CD4-positive, alpha-beta memory T cell (primary cell): ENCODE results near the gene C2CD4C. TPM values are rescaled to one million over a fixed set of nuclear protein-coding genes. Genes with fewer than 3 reads are reported as not detected.
"Not testable (repeated sequence)": the region's sequence is repeated elsewhere in the genome, so short reads cannot be mapped to it uniquely, and the experiment has no call there.

Experiments used
- CTCF ChIA-PET: fragments of 350-600 bp; sonication (Branson Sonifier 250); formaldehyde crosslinking; loops from one replicate; lab custom pipeline; 2021; ENCODE audit warnings: inconsistent platforms; ENCODE audit not compliant: partially characterized antibody; lab: Charles Lee
- POLR2A ChIA-PET: fragments of 350-600 bp; sonication (Branson Sonifier 250); formaldehyde crosslinking; loops from one replicate; lab custom pipeline; 2021; ENCODE audit not compliant: partially characterized antibody; lab: Charles Lee
- DNase-seq, 5 donors: peaks; one replicate each; pipeline versions ENCODE4 v3.0.0 to v3.0.0-alpha.2; 2020 to 2022; ENCODE audit warnings: mixed read lengths in 1 of 5
- H3K27ac ChIP-seq: one replicate; pipeline ENCODE4 v1.7.0; 2013; ENCODE audit warnings: low read depth, low read length
- H3K27me3 ChIP-seq: 2 replicates; pipeline ENCODE4 v1.7.0; 2013; ENCODE audit warnings: mild to moderate bottlenecking, low read length, moderate library complexity; ENCODE audit not compliant: insufficient read depth
- H3K36me3 ChIP-seq: 2 replicates; pipeline ENCODE4 v1.7.0; 2013; ENCODE audit warnings: mild to moderate bottlenecking, low read length, moderate library complexity; ENCODE audit not compliant: insufficient read depth
- H3K4me1 ChIP-seq: 2 replicates; pipeline ENCODE4 v1.7.0; 2013; ENCODE audit warnings: mild to moderate bottlenecking, low read length, moderate library complexity; ENCODE audit not compliant: insufficient read depth
- H3K4me3 ChIP-seq, 2 donors: one replicate each; pipeline ENCODE4 v1.7.0; 2013; ENCODE audit warnings: low read length in 2 of 2, mild to moderate bottlenecking in 1 of 2
- H3K9me3 ChIP-seq, 2 donors: one replicate each; pipeline ENCODE4 v1.7.0; 2013; ENCODE audit warnings: low read length in 2 of 2, control low read depth in 1 of 2; ENCODE audit not compliant: control insufficient read depth in 1 of 2
- H3K27ac Mint-ChIP-seq, 7 donors: one replicate each; pipeline ENCODE4 v1.8.0; 2020 to 2021; ENCODE audit warnings: mixed read lengths in 7 of 7, mild to moderate bottlenecking in 6 of 7, inconsistent platforms in 3 of 7, moderate library complexity in 3 of 7
- H3K27me3 Mint-ChIP-seq, 2 donors: one replicate each; pipeline ENCODE4 v1.8.0; 2020 to 2021; ENCODE audit warnings: mixed read lengths in 2 of 2
- H3K36me3 Mint-ChIP-seq, 2 donors: one replicate each; pipeline ENCODE4 v1.8.0; 2020 to 2021; ENCODE audit warnings: mixed read lengths in 2 of 2, inconsistent platforms in 1 of 2, mild to moderate bottlenecking in 1 of 2
- H3K4me1 Mint-ChIP-seq, 4 donors: one replicate each; pipeline ENCODE4 v1.8.0; 2020 to 2021; ENCODE audit warnings: mixed read lengths in 4 of 4, mild to moderate bottlenecking in 1 of 4
- H3K4me3 Mint-ChIP-seq, 8 donors: one replicate each; pipeline ENCODE4 v1.8.0; 2020 to 2021; ENCODE audit warnings: mixed read lengths in 8 of 8, mild to moderate bottlenecking in 7 of 8, moderate library complexity in 6 of 8, inconsistent platforms in 3 of 8
- H3K9me3 Mint-ChIP-seq, 8 donors: one replicate each; pipeline ENCODE4 v1.8.0; 2020 to 2021; ENCODE audit warnings: mixed read lengths in 8 of 8, mild to moderate bottlenecking in 5 of 8, inconsistent platforms in 3 of 8, moderate library complexity in 1 of 8
- intact Hi-C: fragments of 100-400 bp; cut with micrococcal nuclease; formaldehyde crosslinking; loops from one replicate; pipeline ENCODE4 v1.15.1; 2023
- polyA plus RNA-seq, 2 donors: library from polyadenylated mRNA; unstranded; fragments of 300-500 nt; fragmentation: Illumina TruSeq; gene quantifications; one replicate each; pipeline ENCODE4 v1.2.3, GENCODE V29; 2021
- total RNA-seq, 2 experiments: library from RNA; stranded (reverse); gene quantifications; one replicate each; pipeline ENCODE4 v1.2.3, GENCODE V29; 2021

C2CD4C gene
- total and polyA plus RNA-seq, 4 experiments from 2014 or later, result not detected

DNA sequence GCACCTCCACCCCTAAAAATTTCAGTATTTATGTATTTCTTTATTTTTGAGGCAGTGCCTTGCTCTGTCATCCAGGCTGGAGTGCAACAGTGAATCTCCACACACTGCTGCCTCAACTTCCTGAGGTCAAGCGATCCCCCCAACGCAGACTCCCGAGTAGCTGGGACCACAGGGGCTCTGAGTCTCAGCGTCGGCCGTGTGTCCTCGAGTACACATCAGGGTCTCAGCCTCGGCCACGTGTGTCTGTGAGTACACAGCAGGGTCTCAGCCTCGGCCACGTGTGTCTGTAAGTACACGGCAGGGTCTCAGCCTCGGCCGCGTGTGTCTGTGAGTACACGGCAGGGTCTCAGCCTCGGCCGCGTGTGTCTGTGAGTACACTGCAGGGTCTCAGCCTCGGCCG, 21.2 kb downstream of the C2CD4C start:
- no peak overlapping the region for H3K4me3 ChIP-seq
- H3K9me3 Mint-ChIP-seq, result peaks cover 0 to 1% (median 0%) of the 10 kb centered on the region in 8 donors
- no peaks in the 10 kb centered on the region for H3K9me3 ChIP-seq
- H3K4me1 ChIP-seq, result peaks cover 6% of the 10 kb centered on the region
- H3K27me3 ChIP-seq, result peaks cover 3% of the 10 kb centered on the region
- no peak overlapping the region for H3K27ac Mint-ChIP-seq
- H3K4me1 Mint-ChIP-seq, result peaks cover 3 to 15% (median 8%) of the 10 kb centered on the region in 4 donors
- intact Hi-C loops, result no loop called here
- H3K27me3 Mint-ChIP-seq, result peaks cover 27 to 34% of the 10 kb centered on the region in 2 donors
- no peak for DNase-seq
- H3K36me3 ChIP-seq, result no peaks in the 10 kb centered on the region
- no peaks in the 10 kb centered on the region for H3K36me3 Mint-ChIP-seq
- no peak overlapping the region for H3K27ac ChIP-seq
- CTCF ChIA-PET, result no interaction called here
- no peak overlapping the region for H3K4me3 Mint-ChIP-seq
- POLR2A ChIA-PET, result no interaction called here

DNA sequence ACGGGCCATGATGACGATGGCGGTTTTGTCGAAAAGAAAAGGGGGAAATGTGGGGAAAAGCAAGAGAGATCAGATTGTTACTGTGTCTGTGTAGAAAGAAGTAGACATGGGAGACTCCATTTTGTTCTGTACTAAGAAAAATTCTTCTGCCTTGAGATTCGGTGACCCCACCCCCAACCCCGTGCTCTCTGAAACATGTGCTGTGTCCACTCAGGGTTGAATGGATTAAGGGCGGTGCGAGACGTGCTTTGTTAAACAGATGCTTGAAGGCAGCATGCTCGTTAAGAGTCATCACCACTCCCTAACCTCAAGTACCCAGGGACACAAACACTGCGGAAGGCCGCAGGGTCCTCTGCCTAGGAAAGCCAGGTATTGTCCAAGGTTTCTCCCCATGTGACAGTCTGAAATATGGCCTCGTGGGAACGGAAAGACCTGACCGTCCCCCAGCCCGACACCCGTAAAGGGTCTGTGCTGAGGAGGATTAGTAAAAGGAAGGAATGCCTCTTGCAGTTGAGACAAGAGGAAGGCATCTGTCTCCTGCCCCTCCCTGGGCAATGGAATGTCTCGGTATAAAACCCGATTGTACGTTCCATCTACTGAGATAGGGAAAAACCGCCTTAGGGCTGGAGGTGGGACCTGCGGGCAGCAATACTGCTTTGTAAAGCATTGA, 22.2 kb downstream of the C2CD4C start:
- CTCF ChIA-PET, H3K4me3 ChIP-seq, H3K36me3 ChIP-seq, intact Hi-C loops, H3K27me3 ChIP-seq, DNase-seq, H3K9me3 ChIP-seq, H3K9me3 Mint-ChIP-seq, H3K4me3 Mint-ChIP-seq, H3K36me3 Mint-ChIP-seq, H3K4me1 ChIP-seq, H3K27ac ChIP-seq, POLR2A ChIA-PET, H3K27ac Mint-ChIP-seq: not testable (repeated sequence)
- peaks cover 10 to 19% (median 15%) of the 10 kb centered on the region in 4 donors for H3K4me1 Mint-ChIP-seq
- H3K27me3 Mint-ChIP-seq, result peaks cover 30 to 37% of the 10 kb centered on the region in 2 donors

DNA sequence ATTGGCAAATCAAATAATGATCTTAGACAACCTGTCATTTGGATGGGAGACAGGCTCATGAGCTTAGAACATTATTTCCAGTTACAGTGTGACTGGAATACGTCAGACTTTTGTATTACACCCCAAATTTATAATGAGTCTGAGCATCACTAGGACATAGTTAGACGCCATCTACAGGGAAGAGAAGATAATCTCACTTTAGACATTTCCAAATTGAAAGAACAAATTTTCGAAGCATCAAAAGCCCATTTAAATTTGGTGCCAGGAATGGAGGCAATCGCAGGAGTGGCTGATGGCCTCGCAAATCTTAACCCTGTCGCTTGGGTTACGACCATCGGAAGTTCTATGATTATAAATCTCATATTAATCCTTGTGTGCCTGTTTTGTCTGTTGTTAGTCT, 22.8 kb downstream of the C2CD4C start:
- H3K36me3 Mint-ChIP-seq, result not testable (repeated sequence)
- H3K4me3 Mint-ChIP-seq, result peak overlapping the region in 1 of 8 donors; percentile 52

DNA sequence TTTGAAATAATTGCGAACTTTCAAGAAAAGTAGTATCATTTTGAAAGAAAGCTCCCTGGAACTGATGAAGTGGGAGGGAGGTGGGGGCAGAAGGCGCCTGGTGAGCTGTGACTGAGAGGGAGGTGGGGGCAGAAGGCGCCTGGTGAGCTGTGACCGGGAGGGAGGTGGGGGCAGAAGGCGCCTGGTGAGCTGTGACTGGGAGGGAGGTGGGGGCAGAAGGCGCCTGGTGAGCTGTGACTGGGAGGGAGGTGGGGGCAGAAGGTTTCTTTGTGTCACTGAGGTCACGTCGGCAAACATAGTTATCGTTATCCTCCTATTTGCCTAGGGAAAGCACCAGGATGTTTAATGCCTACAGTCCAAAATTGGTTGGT, 24.2 kb downstream of the C2CD4C start:
- no peak for DNase-seq
- no peak overlapping the region for H3K4me3 ChIP-seq
- H3K27ac Mint-ChIP-seq, result no peak overlapping the region
- H3K27me3 Mint-ChIP-seq, result peaks cover 31 to 43% of the 10 kb centered on the region in 2 donors
- peaks cover 0 to 4% (median 0%) of the 10 kb centered on the region in 8 donors for H3K9me3 Mint-ChIP-seq
- H3K27me3 ChIP-seq, result peaks cover 3% of the 10 kb centered on the region
- H3K36me3 ChIP-seq, result no peaks in the 10 kb centered on the region
- H3K4me3 Mint-ChIP-seq, result no peak overlapping the region
- H3K36me3 Mint-ChIP-seq, result peaks cover 0 to 3% of the 10 kb centered on the region in 2 donors
- H3K9me3 ChIP-seq, result no peaks in the 10 kb centered on the region
- ChIA-PET CTCF (no interaction called here), POLR2A (no interaction called here)
- H3K27ac ChIP-seq, result no peak overlapping the region
- H3K4me1 Mint-ChIP-seq, result peaks cover 10 to 23% (median 15%) of the 10 kb centered on the region in 4 donors
- peaks cover 9% of the 10 kb centered on the region for H3K4me1 ChIP-seq
- intact Hi-C loops, result no loop called here

More for the DNA sequence above, 22.8 kb downstream of the C2CD4C start:
- DNase-seq, H3K36me3 ChIP-seq, CTCF ChIA-PET, H3K27ac ChIP-seq, H3K9me3 Mint-ChIP-seq, H3K4me1 ChIP-seq, intact Hi-C loops, H3K27ac Mint-ChIP-seq, POLR2A ChIA-PET, H3K27me3 ChIP-seq, H3K4me3 ChIP-seq, H3K9me3 ChIP-seq: not testable (repeated sequence)
- peaks cover 10 to 23% (median 15%) of the 10 kb centered on the region in 4 donors for H3K4me1 Mint-ChIP-seq
- peaks cover 30 to 37% of the 10 kb centered on the region in 2 donors for H3K27me3 Mint-ChIP-seq

DNA sequence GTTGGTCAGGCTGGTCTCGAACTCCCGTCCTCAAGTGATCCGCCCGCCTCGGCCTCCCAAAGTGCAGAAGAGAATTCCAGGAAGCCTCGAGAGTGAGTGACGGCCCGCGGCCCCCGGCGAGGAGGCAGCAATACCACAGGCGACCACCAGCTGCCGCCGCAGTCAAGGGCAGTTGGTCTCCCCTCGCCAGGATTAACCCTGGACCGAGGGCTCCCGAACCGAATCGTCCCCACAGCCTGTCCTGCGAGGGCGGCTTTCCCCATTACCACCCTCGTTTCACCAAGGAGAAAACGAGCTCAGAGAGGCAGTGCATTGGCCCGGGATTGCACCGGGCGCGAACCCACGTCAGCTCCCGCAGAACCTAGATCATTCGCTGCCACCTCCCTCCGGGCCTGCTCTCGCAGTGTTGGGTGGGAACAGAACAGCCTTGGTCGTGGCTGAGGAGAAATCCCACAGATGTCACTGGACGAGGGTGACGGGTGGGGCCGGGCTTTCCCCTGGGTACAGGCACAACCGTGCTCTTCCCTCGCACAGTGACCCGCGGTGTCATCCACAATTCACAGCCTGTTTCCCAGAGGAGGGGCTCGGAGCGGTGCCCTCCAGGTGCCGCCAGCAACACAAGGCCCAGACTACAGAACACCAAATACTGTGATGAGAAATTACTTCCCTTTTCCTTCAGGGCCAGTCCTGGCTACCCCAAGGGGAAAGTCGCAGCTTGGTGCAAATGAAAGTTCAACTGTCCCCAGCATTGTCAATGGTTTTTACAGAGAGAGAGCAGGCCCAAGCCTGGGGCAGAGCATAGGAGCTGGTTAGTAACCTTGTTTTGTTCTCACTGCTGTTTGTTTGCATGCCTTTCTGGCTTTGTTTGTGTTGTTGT, 24.8 kb downstream of the C2CD4C start:
- POLR2A ChIA-PET, result no interaction called here
- Mint-ChIP-seq H3K27me3 (peaks cover 31 to 43% of the 10 kb centered on the region in 2 donors), H3K36me3 (peaks cover 0 to 3% of the 10 kb centered on the region in 2 donors), H3K4me3 (no peak overlapping the region), H3K9me3 (peaks cover 0 to 4% (median 0%) of the 10 kb centered on the region in 8 donors), H3K27ac (no peak overlapping the region), H3K4me1 (peaks cover 10 to 23% (median 15%) of the 10 kb centered on the region in 4 donors)
- no peak overlapping the region for H3K4me3 ChIP-seq
- peaks cover 9% of the 10 kb centered on the region for H3K4me1 ChIP-seq
- H3K27me3 ChIP-seq, result peaks cover 3% of the 10 kb centered on the region
- H3K36me3 ChIP-seq, result no peaks in the 10 kb centered on the region
- no peak for DNase-seq
- intact Hi-C loops, result no loop called here
- no peaks in the 10 kb centered on the region for H3K9me3 ChIP-seq
- no peak overlapping the region for H3K27ac ChIP-seq
- CTCF ChIA-PET, result no interaction called here

DNA sequence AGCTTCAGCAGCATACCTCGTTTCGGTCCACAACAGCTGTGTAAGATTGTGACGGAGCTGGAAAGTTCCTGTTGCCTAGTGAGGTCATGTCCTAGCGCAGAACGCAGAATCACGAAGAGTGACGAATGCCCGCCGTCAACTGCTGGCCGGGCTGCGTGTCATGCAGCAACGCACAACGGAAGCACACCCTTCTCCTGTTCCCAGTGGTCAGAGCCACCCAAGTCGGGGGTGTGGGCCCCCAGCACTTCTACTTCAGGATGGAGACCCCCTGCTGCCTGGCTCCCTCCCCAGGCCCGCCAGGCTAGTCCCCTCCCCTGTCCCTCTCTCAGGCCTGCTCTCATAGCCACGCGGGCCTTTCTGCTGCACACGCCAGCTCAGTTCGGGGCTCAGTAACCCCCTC, 25.9 kb downstream of the C2CD4C start:
- CTCF ChIA-PET, result interaction anchor here (1.0 kb wide), 2 partner anchors 123 to 128 kb away, joined by 3 to 6 read pairs; no protein-coding TSS in a partner anchor
- Mint-ChIP-seq H3K9me3 (peaks cover 0 to 4% (median 0%) of the 10 kb centered on the region in 8 donors), H3K4me1 (peaks cover 10 to 23% (median 15%) of the 10 kb centered on the region in 4 donors), H3K36me3 (peaks cover 0 to 3% of the 10 kb centered on the region in 2 donors), H3K27me3 (peaks cover 28 to 40% of the 10 kb centered on the region in 2 donors), H3K4me3 (peak overlapping the region in 6 of 8 donors; percentile 4 to 80 (median 22)), H3K27ac (peak overlapping the region in 1 of 7 donors; percentile 19)
- no peak for DNase-seq
- H3K27ac ChIP-seq, result no peak overlapping the region
- H3K4me3 ChIP-seq, result no peak overlapping the region
- H3K36me3 ChIP-seq, result no peaks in the 10 kb centered on the region
- peaks cover 9% of the 10 kb centered on the region for H3K4me1 ChIP-seq
- intact Hi-C loops, result no loop called here
- H3K27me3 ChIP-seq, result peaks cover 3% of the 10 kb centered on the region
- POLR2A ChIA-PET, result no interaction called here
- H3K9me3 ChIP-seq, result no peaks in the 10 kb centered on the region

DNA sequence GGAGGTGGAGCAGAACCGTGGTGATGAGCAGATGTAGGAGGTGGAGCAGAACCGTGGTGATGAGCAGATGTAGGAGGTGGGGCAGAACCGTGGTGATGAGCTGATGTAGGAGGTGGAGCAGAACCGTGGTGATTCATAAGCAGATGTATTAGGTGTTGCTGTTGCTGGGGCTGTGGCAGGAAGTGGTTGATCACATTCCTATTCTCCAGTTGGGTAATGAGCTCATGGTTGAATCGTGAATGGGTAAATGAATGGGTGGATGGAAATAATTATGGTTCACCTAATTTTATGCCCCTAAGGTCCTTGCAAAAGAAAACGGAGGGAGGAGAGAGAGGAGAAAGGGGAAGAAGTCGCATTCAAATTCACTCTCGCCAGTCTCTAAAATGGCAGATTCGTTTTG, 26.4 kb downstream of the C2CD4C start:
- H3K4me1 ChIP-seq, H3K36me3 ChIP-seq, intact Hi-C loops, H3K36me3 Mint-ChIP-seq, H3K9me3 ChIP-seq, H3K27ac ChIP-seq, POLR2A ChIA-PET, H3K27me3 ChIP-seq, H3K4me3 ChIP-seq, H3K9me3 Mint-ChIP-seq: not testable (repeated sequence)
- DNase-seq, result peak; percentile 16 to 67 (median 40)
- CTCF ChIA-PET, result interaction anchor here (1.0 kb wide), 2 partner anchors 124 to 128 kb away, joined by 3 to 6 read pairs; no protein-coding TSS in a partner anchor
- Mint-ChIP-seq H3K27me3 (peaks cover 26 to 43% of the 10 kb centered on the region in 2 donors), H3K27ac (peak overlapping the region in 4 of 7 donors; percentile 19 to 86 (median 48)), H3K4me3 (peak overlapping the region in 7 of 8 donors; percentile 23 to 83 (median 37)), H3K4me1 (peaks cover 10 to 24% (median 17%) of the 10 kb centered on the region in 4 donors)
